Caco-2 (cell line): ENCODE data around the gene CST2. TPM values are rescaled to one million over a fixed set of nuclear protein-coding genes. Genes with fewer than 3 reads are reported as not detected.
"Not testable (repeated sequence)": the region's sequence is repeated elsewhere in the genome, so short reads cannot be mapped to it uniquely, and the experiment has no call there.

ENCODE experiments used
- BruUV-seq: library from RNA; stranded (reverse); fragments of 400-500 nt; replicated peaks from 2 replicates; lab custom pipeline; 2021; lab: Mats Ljungman, UMichigan
- CTCF ChIA-PET: fragments of 300-600 bp; sonication (Branson Sonifier 250); formaldehyde crosslinking; loops from one replicate; lab custom pipeline; 2022; ENCODE audit warnings: antibody characterized with exemption; lab: Charles Lee
- POLR2A ChIA-PET: fragments of 300-600 bp; sonication (Branson Sonifier 250); formaldehyde crosslinking; loops from one replicate; lab custom pipeline; 2022; ENCODE audit warnings: antibody characterized with exemption; lab: Charles Lee
- DNase-seq, 2 experiments: peaks; one replicate each; pipeline versions ENCODE4 v3.0.0 to v3.0.0-alpha.2; 2020 to 2022
- H3K27me3 ChIP-seq: replicated peaks from 2 replicates; pipeline ENCODE4 v1.6.0; 2011; ENCODE audit warnings: low read length; ENCODE audit not compliant: control insufficient read depth, insufficient read depth
- H3K36me3 ChIP-seq: 2 replicates; pipeline ENCODE4 v1.5.1; 2011; ENCODE audit warnings: low read length; ENCODE audit not compliant: control insufficient read depth, insufficient read depth
- H3K4me1 ChIP-seq: fragments of 250-450 bp; sonication (Bioruptor Pico); 2 replicates; pipeline ENCODE4 v1.5.1; 2020; ENCODE audit warnings: mild to moderate bottlenecking
- H3K4me3 ChIP-seq: 2 replicates; pipeline ENCODE4 v1.5.1; 2011; ENCODE audit warnings: low read depth, mild to moderate bottlenecking, control low read depth, low read length
- H3K9me3 ChIP-seq: fragments of 250-450 bp; sonication (Bioruptor Pico); 2 replicates; pipeline ENCODE4 v1.5.1; 2020; ENCODE audit warnings: mild to moderate bottlenecking, moderate library complexity
- H3K27ac Mint-ChIP-seq: one replicate; pipeline ENCODE4 v1.8.0; 2022; ENCODE audit warnings: mixed read lengths; ENCODE audit not compliant: unreplicated experiment
- H3K27me3 Mint-ChIP-seq: one replicate; pipeline ENCODE4 v1.8.0; 2022; ENCODE audit warnings: mixed read lengths; ENCODE audit not compliant: insufficient read depth, unreplicated experiment
- H3K36me3 Mint-ChIP-seq: one replicate; pipeline ENCODE4 v1.8.0; 2022; ENCODE audit warnings: mild to moderate bottlenecking, mixed read lengths; ENCODE audit not compliant: insufficient read depth, unreplicated experiment
- H3K4me1 Mint-ChIP-seq: one replicate; pipeline ENCODE4 v1.8.0; 2022; ENCODE audit warnings: low read depth, mixed read lengths; ENCODE audit not compliant: unreplicated experiment
- H3K4me3 Mint-ChIP-seq: one replicate; pipeline ENCODE4 v1.8.0; 2022; ENCODE audit warnings: mild to moderate bottlenecking, moderate library complexity, mixed read lengths; ENCODE audit not compliant: unreplicated experiment
- H3K9me3 Mint-ChIP-seq: one replicate; pipeline ENCODE4 v1.8.0; 2022; ENCODE audit warnings: mixed read lengths; ENCODE audit not compliant: unreplicated experiment
- intact Hi-C: fragments of 100-400 bp; cut with micrococcal nuclease; formaldehyde crosslinking; loops from one replicate; pipeline ENCODE4 v1.10.0; 2022; ENCODE audit not compliant: unreplicated experiment
- total RNA-seq: library from RNA; stranded (reverse); gene quantifications from 2 replicates; pipeline ENCODE4 v1.2.3, GENCODE V29; 2022
- TF ChIP-seq, protein P1 (sequence below), 2 experiments: fragments of 200-600 bp in 1 of 2; IDR thresholded peaks; 1 replicate in 1 of 2; 2 replicates in 1 of 2; pipeline versions ENCODE4 v1.5.1 to v1.8.0; 2011 to 2022; ENCODE audit warnings: antibody characterized with exemption in 1 of 2, control low read depth in 1 of 2, inconsistent platforms in 1 of 2, low read depth in 1 of 2, low read length in 1 of 2, mild to moderate bottlenecking in 1 of 2, moderate library complexity in 1 of 2; ENCODE audit not compliant: insufficient read depth in 1 of 2, severe bottlenecking in 1 of 2, unreplicated experiment in 1 of 2

CST2 gene
- total RNA-seq, 1 experiment from 2014 or later = not detected

DNA sequence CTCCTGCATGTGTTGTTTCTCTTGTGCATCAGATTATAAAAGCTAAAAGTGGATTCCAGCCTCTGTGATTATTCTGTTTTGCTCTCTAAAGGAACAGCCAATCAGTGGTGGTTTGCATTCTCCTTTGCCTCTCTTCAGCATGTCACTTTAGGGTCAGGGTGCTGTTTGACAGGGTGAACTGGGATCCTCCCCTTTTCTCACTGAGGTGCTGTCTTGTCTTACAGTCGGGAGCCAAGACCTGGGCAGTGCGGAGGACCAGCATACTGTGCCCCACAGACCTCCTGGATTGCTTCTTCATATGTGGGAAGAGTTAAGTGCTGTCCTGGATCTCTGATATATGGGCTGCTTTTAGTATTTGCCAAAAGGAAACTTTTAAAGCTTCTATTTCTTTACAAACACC is 15.2 kb upstream of the CST2 start:
- H3K36me3 ChIP-seq = no peaks in the 10 kb centered on the region
- no peaks in the 10 kb centered on the region for H3K4me1 ChIP-seq
- H3K9me3 ChIP-seq = no peaks in the 10 kb centered on the region
- H3K4me1 Mint-ChIP-seq = peaks cover under 1% of the 10 kb centered on the region
- intact Hi-C loops = no loop called here
- POLR2A ChIA-PET = no interaction called here
- H3K4me3 Mint-ChIP-seq = no peak overlapping the region
- DNase-seq = no peak
- BruUV-seq = no TSS peak
- peaks cover 11% of the 10 kb centered on the region for H3K9me3 Mint-ChIP-seq
- no peaks in the 10 kb centered on the region for H3K27me3 ChIP-seq
- CTCF ChIA-PET = no interaction called here
- H3K36me3 Mint-ChIP-seq = no peaks in the 10 kb centered on the region
- H3K27ac Mint-ChIP-seq = no peak overlapping the region
- H3K27me3 Mint-ChIP-seq = peaks cover 4% of the 10 kb centered on the region
- no peak overlapping the region for H3K4me3 ChIP-seq
- TF ChIP-seq, protein P1, sequence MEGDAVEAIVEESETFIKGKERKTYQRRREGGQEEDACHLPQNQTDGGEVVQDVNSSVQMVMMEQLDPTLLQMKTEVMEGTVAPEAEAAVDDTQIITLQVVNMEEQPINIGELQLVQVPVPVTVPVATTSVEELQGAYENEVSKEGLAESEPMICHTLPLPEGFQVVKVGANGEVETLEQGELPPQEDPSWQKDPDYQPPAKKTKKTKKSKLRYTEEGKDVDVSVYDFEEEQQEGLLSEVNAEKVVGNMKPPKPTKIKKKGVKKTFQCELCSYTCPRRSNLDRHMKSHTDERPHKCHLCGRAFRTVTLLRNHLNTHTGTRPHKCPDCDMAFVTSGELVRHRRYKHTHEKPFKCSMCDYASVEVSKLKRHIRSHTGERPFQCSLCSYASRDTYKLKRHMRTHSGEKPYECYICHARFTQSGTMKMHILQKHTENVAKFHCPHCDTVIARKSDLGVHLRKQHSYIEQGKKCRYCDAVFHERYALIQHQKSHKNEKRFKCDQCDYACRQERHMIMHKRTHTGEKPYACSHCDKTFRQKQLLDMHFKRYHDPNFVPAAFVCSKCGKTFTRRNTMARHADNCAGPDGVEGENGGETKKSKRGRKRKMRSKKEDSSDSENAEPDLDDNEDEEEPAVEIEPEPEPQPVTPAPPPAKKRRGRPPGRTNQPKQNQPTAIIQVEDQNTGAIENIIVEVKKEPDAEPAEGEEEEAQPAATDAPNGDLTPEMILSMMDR (IDR thresholded peaks at IDR 0.05; ENCODE audit: insufficient read depth in 1 of 2, low read depth in 1 of 2, low read length in 1 of 2, severe bottlenecking in 1 of 2, unreplicated experiment in 1 of 2) = no peak

DNA sequence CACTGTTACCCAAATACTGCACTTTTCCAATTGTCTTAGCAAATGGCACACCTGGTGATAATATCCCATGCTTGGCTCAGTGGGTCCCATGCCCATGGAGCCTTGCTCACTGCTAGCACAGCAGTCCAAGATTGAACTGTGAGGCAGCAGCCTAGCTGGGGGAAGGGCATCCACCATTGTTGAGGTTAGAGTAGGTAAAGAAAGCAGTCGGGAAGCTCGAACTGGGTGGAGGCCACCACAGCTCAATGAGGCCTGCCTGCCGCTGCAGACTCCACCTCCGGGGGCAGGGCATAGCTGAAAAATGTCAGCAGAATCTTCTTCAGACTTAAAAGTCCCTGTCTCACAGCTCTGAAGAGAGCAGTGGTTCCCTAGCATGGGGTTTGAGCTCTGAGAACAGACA is 9.2 kb upstream of the CST2 start:
- Histone ChIP-seq H3K4me1 (peaks cover 9% of the 10 kb centered on the region; the same call in 1 of the 2 replicates), H3K27me3 (no peaks in the 10 kb centered on the region), H3K36me3 (no peaks in the 10 kb centered on the region), H3K9me3 (peaks cover 8% of the 10 kb centered on the region), H3K4me3 (no peak overlapping the region)
- H3K27me3 Mint-ChIP-seq = peaks cover 7% of the 10 kb centered on the region
- ChIA-PET POLR2A (no interaction called here), CTCF (no interaction called here)
- no peaks in the 10 kb centered on the region for H3K36me3 Mint-ChIP-seq
- H3K4me3 Mint-ChIP-seq = no peak overlapping the region
- peaks cover 9% of the 10 kb centered on the region for H3K9me3 Mint-ChIP-seq
- peaks cover 16% of the 10 kb centered on the region for H3K4me1 Mint-ChIP-seq
- intact Hi-C loops = no loop called here
- TF ChIP-seq, protein P1 (IDR thresholded peaks at IDR 0.05; ENCODE audit: insufficient read depth in 1 of 2, low read depth in 1 of 2, low read length in 1 of 2, severe bottlenecking in 1 of 2, unreplicated experiment in 1 of 2) = no peak
- no TSS peak for BruUV-seq
- DNase-seq = no peak
- H3K27ac Mint-ChIP-seq = no peak overlapping the region

DNA sequence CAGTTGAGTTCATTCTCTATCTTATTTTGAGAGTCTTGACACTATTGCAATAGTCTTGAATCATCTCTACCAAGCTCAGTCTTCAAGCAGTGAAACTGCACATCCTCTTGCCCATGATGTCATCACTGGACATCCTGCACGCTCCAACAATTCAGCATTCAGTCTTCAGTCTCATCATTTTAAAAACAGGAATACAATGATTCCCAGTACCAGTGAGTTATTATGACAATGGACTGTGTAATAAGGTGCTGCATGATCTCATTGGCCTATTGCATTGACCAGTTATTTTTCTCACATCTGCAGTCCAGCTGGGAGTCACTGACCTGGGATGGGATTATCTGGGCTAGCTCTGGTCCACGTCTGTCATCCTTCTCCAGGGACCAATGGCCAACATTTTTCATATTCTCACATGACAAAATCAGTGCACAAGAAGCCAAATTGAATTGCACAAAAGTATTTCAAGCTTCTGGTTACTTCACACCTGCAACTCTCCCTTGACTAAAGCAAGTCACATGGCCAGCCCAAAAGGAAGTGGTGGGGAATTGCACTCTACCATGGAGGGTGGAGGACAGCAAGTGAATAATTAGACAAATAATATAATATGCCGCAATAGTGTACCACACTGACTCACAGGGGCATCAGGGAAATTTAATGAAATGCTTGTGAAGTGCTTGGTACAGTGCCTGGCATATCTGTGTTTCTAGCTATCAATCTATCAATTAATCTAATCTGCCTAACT is 6.4 kb upstream of the CST2 start:
- BruUV-seq = no TSS peak
- Mint-ChIP-seq H3K9me3 (peaks cover 9% of the 10 kb centered on the region), H3K4me3 (no peak overlapping the region), H3K27ac (peak overlapping the region; percentile 63), H3K36me3 (no peaks in the 10 kb centered on the region), H3K4me1 (peaks cover 22% of the 10 kb centered on the region), H3K27me3 (peaks cover 2% of the 10 kb centered on the region)
- H3K4me1 ChIP-seq = peaks cover 9% of the 10 kb centered on the region; the same call in 1 of the 2 replicates
- intact Hi-C loops = no loop called here
- peaks cover 8% of the 10 kb centered on the region for H3K9me3 ChIP-seq
- ChIA-PET CTCF (no interaction called here), POLR2A (no interaction called here)
- no peak for DNase-seq
- H3K4me3 ChIP-seq = no peak overlapping the region
- H3K27me3 ChIP-seq = no peaks in the 10 kb centered on the region
- H3K36me3 ChIP-seq = no peaks in the 10 kb centered on the region
- TF ChIP-seq, protein P1 (IDR thresholded peaks at IDR 0.05; ENCODE audit: insufficient read depth in 1 of 2, low read depth in 1 of 2, low read length in 1 of 2, severe bottlenecking in 1 of 2, unreplicated experiment in 1 of 2) = no peak

DNA sequence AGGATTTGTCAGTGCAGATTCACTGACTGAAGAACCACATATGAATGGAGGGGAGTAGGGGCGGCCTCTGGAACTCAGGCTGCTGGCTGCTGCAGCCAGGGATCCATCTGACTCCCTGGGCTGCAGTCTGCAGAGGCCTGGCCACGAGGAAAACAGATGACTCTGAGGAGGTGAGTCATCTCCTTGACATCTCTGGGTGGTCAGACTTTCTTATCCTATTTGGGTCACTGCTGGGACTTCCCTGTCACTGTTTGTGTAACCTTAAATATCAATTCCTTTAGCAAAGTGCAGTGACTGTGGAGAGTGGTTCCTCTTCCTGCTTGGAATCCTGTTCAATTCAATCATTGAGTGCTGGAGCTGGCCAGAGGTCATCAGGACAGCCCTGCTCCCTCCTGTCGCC is 5.4 kb upstream of the CST2 start:
- H3K27ac Mint-ChIP-seq, intact Hi-C loops, H3K36me3 Mint-ChIP-seq, H3K9me3 ChIP-seq, POLR2A ChIA-PET, H3K9me3 Mint-ChIP-seq, H3K4me3 Mint-ChIP-seq, H3K27me3 Mint-ChIP-seq, H3K36me3 ChIP-seq, H3K4me3 ChIP-seq, H3K27me3 ChIP-seq, H3K4me1 ChIP-seq, BruUV-seq, DNase-seq, CTCF ChIA-PET: not testable (repeated sequence)
- H3K4me1 Mint-ChIP-seq = peaks cover 22% of the 10 kb centered on the region
